Measurements from ENCODE around the gene CADM1.

The CADM1 gene

DNA sequence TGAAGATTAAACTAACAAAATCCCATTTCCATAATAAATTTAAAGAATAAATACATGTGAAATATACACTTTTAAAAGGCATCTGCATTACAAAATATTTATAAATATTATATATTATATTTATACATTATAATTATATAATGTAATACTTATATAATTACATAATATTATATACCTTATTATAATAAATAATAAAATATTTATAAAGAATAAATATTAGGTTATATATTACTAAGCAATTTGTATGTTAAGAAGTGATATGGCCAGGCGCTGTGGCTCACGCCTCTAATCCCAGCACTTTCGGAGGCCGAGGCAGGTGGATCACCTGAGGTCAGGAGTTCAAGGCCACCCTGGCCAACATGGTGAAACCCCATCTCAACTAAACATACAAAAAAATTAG lies 97.8 kb downstream of the CADM1 start:
- TF ChIP-seq GATA3 (IDR thresholded peaks at IDR 0.05; ENCODE audit: low read depth, low read length) = no peak
- TF ChIP-seq GATA2 (IDR thresholded peaks at IDR 0.05; ENCODE audit: low read depth, low read length) = no peak

DNA sequence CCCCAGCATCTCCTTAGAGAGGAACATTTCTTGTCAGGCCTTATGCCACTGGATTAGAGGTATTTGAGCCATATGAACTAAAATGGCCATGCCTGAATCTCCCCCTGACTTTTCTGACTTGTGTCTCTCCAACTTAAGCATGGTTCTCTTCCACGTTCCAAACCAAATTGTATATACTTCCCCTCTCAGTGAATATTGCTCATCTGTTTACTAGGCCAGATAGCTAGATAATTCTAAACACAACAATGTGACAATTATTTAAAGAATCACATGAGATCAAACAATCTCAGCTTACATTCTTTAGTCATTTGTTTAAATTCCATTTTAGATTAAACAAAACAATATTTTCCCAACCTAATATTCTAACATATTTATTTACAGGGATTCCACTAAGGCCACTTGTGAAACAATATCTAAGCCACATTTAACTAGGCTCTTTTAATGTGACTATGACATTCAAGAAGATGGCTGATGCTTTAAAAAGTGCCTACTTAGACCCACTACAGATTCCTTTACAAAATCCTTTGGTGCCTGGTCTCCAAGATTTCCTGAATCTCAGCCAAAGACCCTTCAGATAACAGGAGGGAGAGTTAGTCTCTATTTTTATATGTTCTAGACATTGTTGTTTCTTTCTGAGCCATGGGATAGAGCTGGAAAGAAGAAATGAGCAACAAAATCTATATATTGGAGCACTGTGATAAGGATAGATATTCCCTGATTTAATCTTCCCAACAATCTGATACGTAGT lies 105.7 kb downstream of the CADM1 start:
- no peak for TF ChIP-seq GATA2 (IDR thresholded peaks at IDR 0.05; ENCODE audit: low read depth, low read length)
- no peak for TF ChIP-seq GATA3 (IDR thresholded peaks at IDR 0.05; ENCODE audit: low read depth, low read length)

DNA sequence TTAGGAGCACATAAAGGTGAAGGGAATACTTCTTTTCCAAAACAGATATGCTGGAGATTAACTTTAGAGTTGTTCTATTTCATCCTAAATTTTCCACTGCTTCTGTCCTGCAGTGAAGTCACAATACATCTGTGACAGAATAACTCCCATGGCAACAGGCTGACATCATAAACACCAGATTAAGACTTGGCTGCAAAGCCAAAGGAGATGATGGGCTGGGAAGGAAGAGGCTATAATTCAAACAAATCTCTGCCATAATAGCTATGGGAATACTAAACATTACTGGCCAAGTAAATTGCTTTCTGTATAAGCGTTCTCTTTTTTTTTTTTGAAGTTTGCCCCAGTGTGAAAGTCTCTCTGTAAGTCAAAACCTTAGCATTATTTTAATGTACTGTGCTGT lies 107.7 kb downstream of the CADM1 start:
- no peak for TF ChIP-seq GATA2 (IDR thresholded peaks at IDR 0.05; ENCODE audit: low read depth, low read length)
- TF ChIP-seq GATA3 (IDR thresholded peaks at IDR 0.05; ENCODE audit: low read depth, low read length) = no peak

DNA sequence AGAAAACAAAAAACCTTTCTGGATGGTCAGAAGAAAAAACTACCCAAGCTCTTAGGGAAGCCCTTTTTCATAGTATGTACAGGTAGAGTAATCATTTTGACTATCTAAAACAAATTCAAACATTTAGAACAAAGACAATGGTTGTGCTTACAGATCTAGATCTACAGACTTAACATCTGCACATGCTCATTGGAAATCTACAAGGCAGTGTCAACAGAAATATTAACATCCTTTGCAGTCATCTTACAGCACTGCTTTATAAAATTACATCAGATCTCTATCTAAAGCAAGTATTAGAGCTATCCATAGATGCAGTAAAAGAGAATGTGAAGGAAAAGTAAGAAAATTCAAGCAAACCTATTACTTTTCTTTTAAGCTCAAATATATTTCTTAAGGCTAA lies 110.3 kb downstream of the CADM1 start:
- TF ChIP-seq GATA3 (IDR thresholded peaks at IDR 0.05; ENCODE audit: low read depth, low read length) (0 out of 2 replicates have a peak, but pooled peaks have one; percentile 41), GATA2 (IDR thresholded peaks at IDR 0.05; ENCODE audit: low read depth, low read length) (no peak)

DNA sequence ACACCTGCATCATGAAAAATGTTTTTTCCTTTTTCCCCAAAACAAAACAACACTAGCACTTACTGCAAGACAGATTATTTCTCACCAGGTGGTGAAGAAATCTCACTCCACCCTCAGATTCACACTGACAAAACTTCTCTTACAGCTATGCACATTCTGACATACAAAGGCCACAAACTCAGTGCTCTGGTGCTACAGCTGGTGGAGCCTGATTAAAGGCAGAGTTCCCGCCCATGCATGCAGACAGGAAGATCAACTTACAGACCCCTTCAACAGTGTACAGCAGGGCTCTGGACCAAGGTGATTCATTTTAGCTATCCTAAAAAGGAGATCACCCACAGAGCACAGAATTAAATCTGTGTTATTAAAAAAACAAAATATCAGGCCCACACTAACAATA lies 112.6 kb downstream of the CADM1 start:
- TF ChIP-seq GATA3 (IDR thresholded peaks at IDR 0.05; ENCODE audit: low read depth, low read length) (no peak), GATA2 (IDR thresholded peaks at IDR 0.05; ENCODE audit: low read depth, low read length) (no peak)

DNA sequence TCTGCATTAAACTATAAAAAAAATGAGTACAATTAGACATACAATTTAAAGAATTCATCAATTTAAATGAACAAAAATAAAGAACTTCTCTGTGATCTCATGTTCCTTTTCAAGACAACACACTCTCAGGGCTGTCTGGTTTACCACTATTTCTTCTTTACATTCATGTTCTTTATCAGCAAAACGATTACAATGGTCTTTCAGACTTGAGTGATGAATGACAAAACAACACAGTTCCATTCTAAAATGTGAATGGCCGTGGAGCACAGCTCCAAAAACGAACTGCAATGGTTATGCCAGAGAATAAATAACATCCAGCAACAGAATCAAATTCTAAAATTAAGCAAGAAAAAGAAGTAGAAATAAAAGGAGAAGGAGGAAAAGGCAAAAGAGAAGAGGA lies 113.1 kb downstream of the CADM1 start:
- no peak for TF ChIP-seq GATA2 (IDR thresholded peaks at IDR 0.05; ENCODE audit: low read depth, low read length)

DNA sequence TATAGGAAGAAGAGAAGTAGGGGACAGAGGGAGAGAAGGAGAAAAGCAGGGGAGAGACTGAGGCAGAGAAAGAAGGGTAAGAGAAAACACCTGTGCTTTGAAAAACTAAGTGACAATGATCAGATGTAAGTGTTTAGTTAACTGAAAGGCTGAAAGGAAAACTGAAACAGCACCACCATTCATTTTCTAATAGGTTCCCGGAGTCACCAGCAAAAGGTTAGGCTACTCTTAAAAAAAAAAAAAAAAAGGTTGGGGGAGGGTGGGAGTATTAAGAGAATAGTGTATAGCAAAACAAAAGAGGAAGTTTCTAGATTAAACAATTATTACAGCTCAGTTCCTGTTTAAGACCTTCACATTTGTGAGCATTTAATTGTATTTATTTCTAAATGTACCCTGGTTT lies 113.8 kb downstream of the CADM1 start:
- TF ChIP-seq GATA3 (IDR thresholded peaks at IDR 0.05; ENCODE audit: low read depth, low read length) (no peak), GATA2 (IDR thresholded peaks at IDR 0.05; ENCODE audit: low read depth, low read length) (no peak)

DNA sequence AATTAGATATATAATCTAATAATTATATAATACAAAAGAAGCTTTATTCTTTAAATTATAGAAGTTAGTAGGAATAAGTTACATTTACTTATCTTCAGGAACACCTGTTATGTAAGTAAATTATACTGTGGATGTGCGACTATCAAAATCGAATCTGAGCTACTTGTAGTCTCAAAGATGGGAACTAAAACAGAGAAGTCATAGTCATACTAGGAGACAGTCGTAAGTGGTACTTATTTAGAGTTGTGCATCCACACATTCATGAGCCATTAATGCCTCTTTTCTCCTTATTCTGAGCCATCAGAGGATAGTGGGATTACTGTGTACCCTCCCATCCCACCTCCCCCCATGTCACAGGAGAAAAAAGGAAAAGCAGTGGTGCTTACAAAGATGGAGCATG lies 114.4 kb downstream of the CADM1 start:
- TF ChIP-seq GATA2 (IDR thresholded peaks at IDR 0.05; ENCODE audit: low read depth, low read length) (no peak), GATA3 (IDR thresholded peaks at IDR 0.05; ENCODE audit: low read depth, low read length) (no peak)

DNA sequence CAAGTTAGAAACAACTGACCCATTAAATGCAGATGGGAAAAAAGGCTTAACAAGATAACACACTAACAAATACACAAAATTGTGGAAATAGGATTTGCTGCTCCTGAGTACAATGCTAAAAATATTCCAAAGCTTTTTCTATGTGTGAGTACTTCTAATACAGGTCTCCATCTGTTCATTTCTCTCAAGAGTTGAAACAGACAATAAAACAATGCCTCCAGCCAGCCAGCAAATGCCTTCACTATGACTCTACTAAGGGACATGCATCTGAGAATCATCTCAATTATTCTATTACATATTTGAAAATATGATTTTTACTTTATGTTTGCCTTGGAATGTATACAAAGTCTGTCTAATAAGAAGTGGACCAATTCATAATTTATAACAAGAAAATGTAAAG lies 119.0 kb downstream of the CADM1 start:
- TF ChIP-seq GATA2 (IDR thresholded peaks at IDR 0.05; ENCODE audit: low read depth, low read length) (no peak), GATA3 (IDR thresholded peaks at IDR 0.05; ENCODE audit: low read depth, low read length) (no peak)

DNA sequence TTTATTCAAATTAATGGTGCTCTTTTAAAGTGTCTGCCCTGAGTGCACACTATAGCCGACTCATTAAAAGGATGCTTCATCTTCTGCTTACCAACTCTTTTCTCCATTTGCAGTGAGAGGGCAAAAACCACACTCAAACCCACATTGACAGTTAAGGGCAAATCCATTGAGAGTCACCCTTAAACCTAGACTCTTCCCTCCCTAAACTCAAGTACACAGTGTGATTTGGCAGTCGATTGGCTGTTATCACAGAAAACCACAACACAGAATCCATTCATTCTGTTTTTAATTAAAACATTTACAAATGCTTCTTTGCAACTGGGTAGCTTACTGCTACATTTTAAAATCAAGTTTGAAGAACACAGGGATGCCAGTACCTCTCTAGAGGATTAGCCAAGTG lies 120.0 kb downstream of the CADM1 start:
- TF ChIP-seq GATA2 (IDR thresholded peaks at IDR 0.05; ENCODE audit: low read depth, low read length) = no peak
- TF ChIP-seq GATA3 (IDR thresholded peaks at IDR 0.05; ENCODE audit: low read depth, low read length) = no peak

DNA sequence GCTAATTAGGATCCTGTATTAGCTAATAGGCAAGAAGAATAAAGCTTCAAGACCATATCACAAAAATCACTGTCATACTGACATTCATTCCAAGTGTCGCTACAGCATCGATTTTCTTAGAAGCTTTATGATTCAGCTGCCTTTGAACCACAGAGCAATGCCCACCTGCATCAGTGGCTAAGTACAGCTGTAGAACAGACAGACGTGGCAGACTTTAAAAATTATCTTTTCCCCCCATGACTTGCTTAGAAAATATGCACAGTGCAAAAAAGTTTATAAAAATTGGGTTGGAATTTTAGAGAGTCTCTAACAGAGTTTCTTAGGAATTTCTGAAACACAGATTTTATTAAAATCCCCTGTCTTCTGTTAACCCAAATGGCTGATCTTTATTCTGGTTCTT lies 120.8 kb downstream of the CADM1 start:
- no peak for TF ChIP-seq GATA3 (IDR thresholded peaks at IDR 0.05; ENCODE audit: low read depth, low read length)
- TF ChIP-seq GATA2 (IDR thresholded peaks at IDR 0.05; ENCODE audit: low read depth, low read length) = no peak

DNA sequence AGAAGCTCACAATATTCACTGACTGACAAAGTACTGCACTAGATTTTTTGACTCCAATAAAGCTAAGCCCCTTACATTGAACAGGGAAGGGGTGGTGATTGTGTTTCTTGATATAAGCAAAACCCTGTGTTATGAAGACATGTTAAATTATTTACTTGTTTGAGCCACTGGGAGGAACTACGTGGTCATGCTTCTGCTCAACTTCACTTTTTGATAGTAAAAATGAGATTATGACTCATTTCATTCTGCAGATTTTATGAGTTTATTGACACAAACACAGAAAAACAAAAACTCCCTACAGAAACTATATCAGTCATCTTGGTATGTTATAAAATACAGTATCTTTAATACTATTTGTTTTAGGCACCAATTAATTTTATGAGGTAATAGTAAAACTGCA lies 124.7 kb downstream of the CADM1 start:
- TF ChIP-seq GATA2 (IDR thresholded peaks at IDR 0.05; ENCODE audit: low read depth, low read length) (no peak), GATA3 (IDR thresholded peaks at IDR 0.05; ENCODE audit: low read depth, low read length) (no peak)

DNA sequence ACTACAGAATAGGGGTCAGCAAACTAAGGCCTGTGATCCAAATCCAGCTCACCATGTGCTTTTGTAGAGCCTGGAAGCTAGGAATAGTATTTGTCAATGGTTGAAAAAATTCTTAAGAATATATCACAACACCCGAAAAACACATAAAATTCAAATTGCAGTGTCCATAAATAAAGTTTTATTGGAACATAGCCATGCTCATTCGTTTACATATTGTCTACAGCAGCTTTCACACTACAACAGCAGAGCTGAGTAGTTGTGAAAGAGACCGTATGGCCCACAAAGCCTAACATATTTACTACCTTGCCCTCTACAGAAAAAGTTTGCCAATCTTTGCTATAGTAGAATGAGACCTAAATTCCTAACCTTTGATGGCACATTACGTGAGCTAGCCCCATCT lies 125.7 kb downstream of the CADM1 start:
- TF ChIP-seq GATA2 (IDR thresholded peaks at IDR 0.05; ENCODE audit: low read depth, low read length) (no peak), GATA3 (IDR thresholded peaks at IDR 0.05; ENCODE audit: low read depth, low read length) (no peak)

DNA sequence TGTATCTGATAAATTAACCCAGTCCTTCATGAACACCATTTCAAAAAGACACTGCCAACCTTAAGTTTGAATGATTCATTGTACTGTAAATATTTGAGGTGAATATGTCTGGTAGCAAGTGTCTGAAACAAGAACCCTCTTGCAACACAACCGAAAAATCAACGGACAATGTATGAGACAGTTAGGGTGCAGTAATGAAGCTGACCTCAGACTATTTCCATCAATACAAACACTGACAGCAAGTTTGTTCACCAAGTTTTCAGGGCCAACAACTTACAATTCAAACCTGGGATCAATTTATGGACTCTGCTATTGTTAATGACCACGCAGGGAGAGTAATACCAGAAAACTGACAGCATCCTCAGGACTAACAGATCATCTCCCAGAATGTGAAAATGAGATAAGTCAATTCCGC lies 126.3 kb downstream of the CADM1 start:
- no peak for TF ChIP-seq GATA2 (IDR thresholded peaks at IDR 0.05; ENCODE audit: low read depth, low read length)
- TF ChIP-seq GATA3 (IDR thresholded peaks at IDR 0.05; ENCODE audit: low read depth, low read length) = no peak

DNA sequence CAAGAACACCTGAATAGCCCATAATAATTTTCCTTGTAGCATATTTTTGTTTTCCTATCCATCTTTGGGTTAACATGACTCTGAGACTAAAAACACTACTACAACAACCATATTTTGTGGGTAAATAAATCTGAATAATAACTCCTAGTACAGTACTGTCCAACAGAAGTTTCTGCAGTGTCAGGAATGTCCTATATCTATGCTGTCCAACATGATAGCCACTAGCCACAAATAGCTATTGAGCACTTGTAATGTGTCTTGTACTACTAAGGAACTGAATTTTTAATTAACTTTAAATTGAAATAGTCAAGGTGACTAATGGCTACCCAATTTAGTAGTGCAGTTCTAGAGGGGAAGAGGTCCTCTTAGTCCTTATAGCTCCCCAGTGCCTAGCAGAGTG lies 135.6 kb downstream of the CADM1 start:
- TF ChIP-seq GATA2 (IDR thresholded peaks at IDR 0.05; ENCODE audit: low read depth, low read length) (no peak), GATA3 (IDR thresholded peaks at IDR 0.05; ENCODE audit: low read depth, low read length) (no peak)

DNA sequence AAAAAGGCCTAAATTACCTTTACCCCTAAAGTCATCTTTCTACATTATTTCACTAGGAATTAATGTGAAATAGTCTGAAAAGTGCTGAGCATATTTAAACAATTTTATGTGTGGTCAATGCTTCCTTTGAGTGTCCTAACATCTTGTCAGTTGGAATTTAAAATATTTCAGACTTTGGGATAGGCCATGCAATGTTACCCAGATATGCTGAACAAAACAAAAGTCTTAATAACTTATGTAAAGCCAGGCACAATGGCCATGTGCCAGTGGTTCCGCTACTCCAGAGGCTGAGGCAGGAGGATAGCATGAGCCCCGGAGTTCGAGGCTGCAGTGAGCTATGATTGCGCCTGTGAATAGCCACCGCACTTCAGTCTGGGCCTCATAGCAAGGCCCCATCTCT lies 137.4 kb downstream of the CADM1 start:
- TF ChIP-seq GATA3 (IDR thresholded peaks at IDR 0.05; ENCODE audit: low read depth, low read length) = no peak
- no peak for TF ChIP-seq GATA2 (IDR thresholded peaks at IDR 0.05; ENCODE audit: low read depth, low read length)

Measured in SH-SY5Y (cell line).